Gastrocnemius medialis (tissue), 4 donors: Measurements from ENCODE around the gene UBFD1. TPM values are rescaled to one million over a fixed set of nuclear protein-coding genes. Genes with fewer than 3 reads are reported as not detected.

ENCODE experiments used
- ATAC-seq, 2 donors: fragments of 150-250 bp; one replicate each; pipeline ENCODE4 v1.9.1; 2016
- DNase-seq, 2 donors: peaks; one replicate each; pipeline ENCODE4 v3.0.0-alpha.2; 2019
- H3K27ac ChIP-seq, 4 donors: fragments of 200-600 bp; sonication (generic); 1 replicate in 1 of 4; 2 replicates in 3 of 4; pipeline ENCODE4 v1.5.1; 2016 to 2018; ENCODE audit warnings: mild to moderate bottlenecking in 2 of 4, moderate library complexity in 1 of 4
- H3K27me3 ChIP-seq, 3 donors: fragments of 200-600 bp; sonication (generic) in 2 of 3; 1 replicate in 1 of 3; 2 replicates in 2 of 3; pipeline versions ENCODE4 v1.5.1 to v1.6.0; 2016 to 2019; ENCODE audit warnings: mild to moderate bottlenecking in 1 of 3, moderate library complexity in 1 of 3
- H3K36me3 ChIP-seq, 2 donors: fragments of 200-600 bp; sonication (generic) in 1 of 2; one replicate each; pipeline ENCODE4 v1.5.1; 2017 to 2018
- H3K4me1 ChIP-seq, 2 donors: fragments of 200-600 bp; sonication (generic) in 1 of 2; one replicate each; pipeline ENCODE4 v1.5.1; 2016 to 2017; ENCODE audit warnings: mild to moderate bottlenecking in 2 of 2
- H3K4me3 ChIP-seq, 4 donors: fragments of 200-600 bp; sonication (generic) in 3 of 4; 1 replicate in 1 of 4; 2 replicates in 3 of 4; pipeline ENCODE4 v1.5.1; 2016 to 2019; ENCODE audit warnings: mild to moderate bottlenecking in 2 of 4
- H3K9me3 ChIP-seq, 3 donors: fragments of 200-600 bp; sonication (generic) in 2 of 3; 1 replicate in 1 of 3; 2 replicates in 2 of 3; pipeline ENCODE4 v1.5.1; 2016 to 2019
- POLR2A ChIP-seq, 2 donors: fragments of 450-650 bp; IDR thresholded peaks; one replicate each; pipeline ENCODE4 v1.6.1; 2017; ENCODE audit warnings: antibody characterized with exemption in 2 of 2, mild to moderate bottlenecking in 2 of 2, moderate library complexity in 2 of 2
- in situ Hi-C, 4 donors: fragments of 200-750 bp; cut with MboI; loops; one replicate each; pipeline versions ENCODE4 v1.15.0 to v1.8.0; 2017; ENCODE audit warnings: low sequenced_read_pairs in 4 of 4
- intact Hi-C: fragments of 100-400 bp; cut with DNase I; formaldehyde crosslinking; loops from one replicate; pipeline ENCODE4 v1.15.1; 2023; ENCODE audit warnings: low total_unique reads
- total RNA-seq, 4 donors: library from RNA; depleted of rRNA; stranded (reverse); fragments of >200 nt; gene quantifications; one replicate each; pipeline versions ENCODE4 v1.1.0 to v1.2.3, GENCODE V29; 2016
- TF ChIP-seq, protein P1 (sequence below), 5 experiments: fragments of 450-650 bp in 3 of 5; fragments of 200-600 bp in 2 of 5; sonication (generic) in 2 of 5; IDR thresholded peaks in 4 of 5; conservative IDR thresholded peaks in 1 of 5; 1 replicate in 4 of 5; 2 replicates in 1 of 5; pipeline ENCODE4 v1.5.1; 2016 to 2019; ENCODE audit warnings: antibody characterized with exemption in 5 of 5, mild to moderate bottlenecking in 3 of 5, moderate library complexity in 3 of 5

UBFD1 gene
- total RNA-seq, 4 donors from 2014 or later = 133 to 367 (median 317) TPM

GRCh38 chr16:23571895-23572294, 14.4 kb downstream of the UBFD1 start:
- in situ Hi-C loops (no loop called here), intact Hi-C loops (no loop called here)

DNA sequence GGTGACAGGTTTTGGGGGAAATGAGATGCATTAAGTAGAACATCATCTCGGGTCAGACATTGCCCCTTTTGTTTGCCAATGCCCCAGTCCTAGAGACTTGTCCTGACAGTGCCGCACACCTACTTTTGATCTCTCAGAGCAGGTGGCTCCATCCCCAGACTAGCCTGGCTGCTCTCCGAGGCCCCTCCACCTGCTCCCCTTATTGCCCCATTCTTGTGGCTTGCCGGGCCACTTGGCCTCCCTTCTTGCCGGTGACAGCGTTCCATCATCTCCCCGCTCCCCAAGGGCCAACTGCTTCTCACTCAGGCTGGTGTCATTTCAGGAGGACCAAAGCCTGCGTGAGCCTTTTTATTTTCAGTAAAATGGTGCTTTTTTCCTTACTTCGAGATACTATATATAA, 14.9 kb downstream of the UBFD1 start:
- intact Hi-C loops = no loop called here
- DNase-seq (peak; percentile 23 to 88), ATAC-seq (peak; percentile 61 to 90)
- H3K4me1 ChIP-seq = peaks cover 14 to 19% of the 10 kb centered on the region in 2 donors
- no peaks in the 10 kb centered on the region for H3K27me3 ChIP-seq
- no peak overlapping the region for H3K4me3 ChIP-seq
- TF ChIP-seq, protein P1, sequence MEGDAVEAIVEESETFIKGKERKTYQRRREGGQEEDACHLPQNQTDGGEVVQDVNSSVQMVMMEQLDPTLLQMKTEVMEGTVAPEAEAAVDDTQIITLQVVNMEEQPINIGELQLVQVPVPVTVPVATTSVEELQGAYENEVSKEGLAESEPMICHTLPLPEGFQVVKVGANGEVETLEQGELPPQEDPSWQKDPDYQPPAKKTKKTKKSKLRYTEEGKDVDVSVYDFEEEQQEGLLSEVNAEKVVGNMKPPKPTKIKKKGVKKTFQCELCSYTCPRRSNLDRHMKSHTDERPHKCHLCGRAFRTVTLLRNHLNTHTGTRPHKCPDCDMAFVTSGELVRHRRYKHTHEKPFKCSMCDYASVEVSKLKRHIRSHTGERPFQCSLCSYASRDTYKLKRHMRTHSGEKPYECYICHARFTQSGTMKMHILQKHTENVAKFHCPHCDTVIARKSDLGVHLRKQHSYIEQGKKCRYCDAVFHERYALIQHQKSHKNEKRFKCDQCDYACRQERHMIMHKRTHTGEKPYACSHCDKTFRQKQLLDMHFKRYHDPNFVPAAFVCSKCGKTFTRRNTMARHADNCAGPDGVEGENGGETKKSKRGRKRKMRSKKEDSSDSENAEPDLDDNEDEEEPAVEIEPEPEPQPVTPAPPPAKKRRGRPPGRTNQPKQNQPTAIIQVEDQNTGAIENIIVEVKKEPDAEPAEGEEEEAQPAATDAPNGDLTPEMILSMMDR (IDR thresholded peaks at IDR 0.05 in 4 of 5, conservative IDR thresholded peaks at IDR 0.05 in 1 of 5) = no peak
- TF ChIP-seq POLR2A (IDR thresholded peaks at IDR 0.05) = no peak
- in situ Hi-C loops = no loop called here
- H3K27ac ChIP-seq = peak overlapping the region; percentile 59 to 74 (median 63)
- H3K9me3 ChIP-seq = no peaks in the 10 kb centered on the region
- peaks cover 0 to 87% of the 10 kb centered on the region in 2 donors for H3K36me3 ChIP-seq

More at GRCh38 chr16:23571895-23572294, 14.4 kb downstream of the UBFD1 start:
- no peaks in the 10 kb centered on the region for H3K9me3 ChIP-seq
- no peaks in the 10 kb centered on the region for H3K27me3 ChIP-seq
- H3K4me3 ChIP-seq = no peak overlapping the region
- no peak for ATAC-seq
- DNase-seq = no peak
- H3K27ac ChIP-seq = peak overlapping the region; percentile 59 to 74 (median 63)
- H3K36me3 ChIP-seq = peaks cover 0 to 91% of the 10 kb centered on the region in 2 donors
- no peak for TF ChIP-seq POLR2A (IDR thresholded peaks at IDR 0.05)
- TF ChIP-seq, protein P1 (IDR thresholded peaks at IDR 0.05 in 4 of 5, conservative IDR thresholded peaks at IDR 0.05 in 1 of 5) = no peak
- H3K4me1 ChIP-seq = peaks cover 14 to 20% of the 10 kb centered on the region in 2 donors

DNA sequence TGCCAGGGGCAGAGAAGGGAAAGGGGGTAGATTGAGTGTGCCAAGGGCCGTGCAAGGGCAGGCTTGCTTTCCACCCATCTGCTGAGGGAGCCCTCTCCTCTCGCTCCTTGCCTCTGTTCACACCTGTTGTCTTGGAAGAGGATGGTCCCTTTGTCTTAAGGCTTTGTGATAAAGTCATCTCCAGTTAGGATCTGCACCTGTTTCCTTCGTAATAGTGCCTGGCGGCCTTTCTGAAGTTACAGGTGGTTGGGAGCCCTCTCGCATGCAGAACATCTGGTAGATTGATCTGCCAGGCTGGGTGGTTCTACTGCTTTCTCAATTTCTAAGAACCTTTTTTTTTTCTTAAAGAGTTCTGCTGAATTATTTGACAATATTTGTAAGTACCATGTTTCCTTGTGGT, 16.3 kb downstream of the UBFD1 start:
- no peak for DNase-seq
- no peak for ATAC-seq
- no peak overlapping the region for H3K4me3 ChIP-seq
- no peaks in the 10 kb centered on the region for H3K9me3 ChIP-seq
- peak overlapping the region; percentile 59 to 74 (median 63) for H3K27ac ChIP-seq
- no peaks in the 10 kb centered on the region for H3K27me3 ChIP-seq
- intact Hi-C loops (no loop called here), in situ Hi-C loops (no loop called here)
- H3K4me1 ChIP-seq = peaks cover 14 to 19% of the 10 kb centered on the region in 2 donors
- peaks cover 0 to 78% of the 10 kb centered on the region in 2 donors for H3K36me3 ChIP-seq
- TF ChIP-seq POLR2A (IDR thresholded peaks at IDR 0.05) = no peak
- TF ChIP-seq, protein P1 (IDR thresholded peaks at IDR 0.05 in 4 of 5, conservative IDR thresholded peaks at IDR 0.05 in 1 of 5) = no peak

DNA sequence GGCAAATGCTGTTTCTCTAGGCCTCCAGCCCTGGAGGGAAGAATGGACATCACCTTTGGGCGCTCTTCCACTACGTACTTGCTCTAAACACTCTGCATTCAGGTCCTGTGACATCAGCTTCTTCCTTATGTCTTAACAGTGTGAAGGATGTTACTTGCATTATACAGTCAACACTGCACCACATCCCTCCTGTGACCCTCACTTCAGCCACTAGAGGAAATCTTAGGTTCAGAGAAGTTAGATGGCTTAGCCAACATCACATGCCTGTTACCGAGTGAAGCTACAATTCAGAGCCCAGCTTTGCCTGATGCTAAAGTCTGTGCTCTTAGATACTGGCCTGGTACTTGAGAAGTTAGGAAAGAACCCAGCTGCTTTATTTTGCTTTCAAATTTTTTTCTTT, 18.3 kb downstream of the UBFD1 start:
- Histone ChIP-seq H3K4me1 (peaks cover 14 to 19% of the 10 kb centered on the region in 2 donors), H3K27ac (no peak overlapping the region), H3K36me3 (peaks cover 0 to 78% of the 10 kb centered on the region in 2 donors), H3K9me3 (no peaks in the 10 kb centered on the region), H3K4me3 (no peak overlapping the region), H3K27me3 (no peaks in the 10 kb centered on the region)
- in situ Hi-C loops (no loop called here), intact Hi-C loops (no loop called here)
- TF ChIP-seq POLR2A (IDR thresholded peaks at IDR 0.05) = no peak
- TF ChIP-seq, protein P1 (IDR thresholded peaks at IDR 0.05 in 4 of 5, conservative IDR thresholded peaks at IDR 0.05 in 1 of 5) = no peak
- DNase-seq (no peak), ATAC-seq (no peak)

- intact Hi-C loops = no loop called here
- Histone ChIP-seq H3K36me3 (peaks cover 0 to 74% of the 10 kb centered on the region in 2 donors), H3K27me3 (no peaks in the 10 kb centered on the region), H3K9me3 (no peaks in the 10 kb centered on the region), H3K4me3 (no peak overlapping the region), H3K27ac (peak overlapping the region in 1 of 4 donors; percentile 49), H3K4me1 (peaks cover 11 to 16% of the 10 kb centered on the region in 2 donors)
- DNase-seq = no peak
- in situ Hi-C loops = no loop called here
- no peak for ATAC-seq
- no peak for TF ChIP-seq POLR2A (IDR thresholded peaks at IDR 0.05)
- TF ChIP-seq, protein P1 (IDR thresholded peaks at IDR 0.05 in 4 of 5, conservative IDR thresholded peaks at IDR 0.05 in 1 of 5) = no peak
Observed at GRCh38 chr16:23577493-23577892, 20.0 kb downstream of the UBFD1 start.
